Activated CD4-positive, alpha-beta T cell treated with anti-CD3 and anti-CD28 coated beads, Interleukin-10, Interleukin-2, amounts not matched to agents 100 ng/mL and 50 ng/mL, durations not matched to agents 16 hours and 8 hours (primary cell): ENCODE results near the gene DPYSL3.

Experiments used
- DNase-seq: peaks from one replicate; pipeline ENCODE4 v3.0.0-alpha.2; 2020

Gene DPYSL3

DNA sequence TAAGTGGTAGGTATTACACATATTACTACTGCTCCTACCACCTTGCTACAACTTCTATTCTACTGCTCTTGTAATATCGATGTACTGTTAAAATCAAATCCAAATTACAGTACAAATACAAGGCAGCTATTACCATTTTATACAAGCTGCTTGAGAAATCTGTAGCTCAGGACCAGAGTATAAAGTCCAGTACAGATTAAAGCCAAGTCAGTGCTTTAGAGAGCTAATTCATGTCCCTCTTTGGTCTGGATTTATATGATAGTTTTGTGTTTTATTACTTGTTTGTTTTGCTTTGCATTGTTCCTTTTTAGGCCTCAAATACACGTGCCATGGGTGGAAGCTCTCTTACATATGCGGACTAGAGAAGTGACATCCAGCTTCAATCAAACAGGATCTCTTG is 75.8 kb downstream of the DPYSL3 start:
- DNase-seq = no peak

GRCh38 chr5:147432323-147432722 is 77.5 kb downstream of the DPYSL3 start:
- DNase-seq = no peak

- DNase-seq = no peak
Measured at GRCh38 chr5:147431586-147431985, 78.3 kb downstream of the DPYSL3 start.

DNA sequence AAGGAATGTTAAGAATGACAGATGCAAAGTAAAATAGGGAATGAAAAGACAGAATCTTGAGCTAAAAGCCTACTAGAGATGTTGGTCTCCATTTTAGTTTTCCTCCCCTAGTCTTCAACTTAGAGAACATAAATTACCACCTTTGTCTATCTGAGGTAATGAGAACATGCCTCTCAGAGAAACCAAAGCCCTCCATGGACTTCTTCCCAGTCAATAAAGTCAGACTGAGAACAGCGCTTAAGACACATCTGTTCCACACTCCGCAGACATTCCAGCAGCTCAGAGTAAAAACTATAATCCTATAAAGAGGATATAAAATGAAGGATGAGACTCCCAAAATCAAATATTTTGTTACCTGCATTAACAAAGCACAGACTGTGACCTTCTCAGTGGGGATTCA is 79.2 kb downstream of the DPYSL3 start:
- no peak for DNase-seq

DNA sequence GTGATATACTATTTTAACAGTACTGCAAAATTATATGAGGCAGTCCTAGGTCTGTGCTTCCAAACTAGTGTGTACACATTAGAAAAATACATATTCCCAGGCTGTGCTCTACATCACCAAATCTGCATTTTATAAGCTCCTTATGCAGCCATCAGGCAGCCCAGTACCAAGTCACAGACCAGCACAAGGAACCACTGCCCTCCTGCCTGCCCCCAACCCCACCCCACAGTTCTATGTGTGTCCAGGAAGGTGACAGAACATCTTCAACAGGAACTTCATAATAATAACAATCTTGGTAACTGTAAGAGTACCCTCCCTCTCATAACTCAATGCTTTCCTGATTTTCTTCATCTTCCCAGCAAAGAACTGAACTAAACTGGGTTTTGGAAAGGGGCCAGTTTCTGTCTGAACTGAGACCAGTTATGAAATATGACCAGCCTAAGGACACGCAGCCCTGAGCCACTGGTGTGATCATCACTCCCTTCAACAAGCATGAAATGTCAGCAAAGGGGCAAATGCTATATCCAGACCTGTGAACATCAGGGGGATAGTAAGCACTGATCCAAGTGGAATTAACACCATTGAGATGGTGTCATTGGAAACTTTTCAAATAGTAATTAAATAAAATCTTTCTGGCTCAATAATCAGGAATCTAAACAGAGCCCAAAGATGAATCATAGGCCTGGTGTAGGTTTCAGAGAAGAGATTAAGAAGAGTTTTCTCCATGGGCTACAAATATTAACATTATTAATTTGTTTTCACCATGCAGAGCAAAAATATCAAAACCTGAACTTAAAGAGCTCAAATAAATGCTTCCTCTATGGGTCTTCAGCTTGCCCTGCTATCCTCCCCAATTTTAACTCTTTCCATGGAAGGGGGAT is 82.1 kb downstream of the DPYSL3 start:
- DNase-seq = no peak

- no peak for DNase-seq
Measured at GRCh38 chr5:147426640-147427327, 83.1 kb downstream of the DPYSL3 start.

- no peak for DNase-seq
Measured at GRCh38 chr5:147418613-147419012, 91.3 kb downstream of the DPYSL3 start.

DNA sequence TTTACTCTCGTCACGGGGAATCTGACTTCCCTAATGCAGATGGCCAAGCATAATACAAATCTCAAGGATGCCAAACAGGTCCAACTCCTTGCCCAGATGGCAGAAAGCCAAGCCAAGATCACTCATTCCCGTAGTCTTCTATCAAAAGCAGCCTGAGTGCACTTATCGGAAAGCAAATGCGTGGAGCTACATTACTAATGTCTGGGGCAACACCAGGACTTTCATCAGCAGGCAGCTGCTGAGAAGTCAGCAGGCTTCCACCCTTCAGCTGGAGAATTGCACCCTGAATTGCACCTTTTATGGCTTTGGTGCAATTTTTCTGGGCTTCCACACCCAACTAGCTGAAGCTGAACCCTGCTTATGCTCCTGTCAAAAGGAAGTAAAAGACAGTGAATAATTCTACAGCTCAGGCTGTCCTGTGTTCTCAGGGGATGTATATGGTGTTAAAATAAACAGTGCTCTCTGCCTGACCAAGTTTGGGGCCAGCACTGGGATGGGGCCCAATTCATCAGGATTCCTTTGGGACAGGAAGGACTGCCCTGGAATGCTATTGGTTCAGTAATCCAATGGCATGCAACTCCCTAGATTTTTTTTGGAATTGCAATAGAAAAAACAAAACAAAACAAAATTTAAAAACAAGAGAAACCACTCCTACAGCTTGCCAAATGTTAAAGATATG is 92.6 kb downstream of the DPYSL3 start:
- DNase-seq = no peak

DNA sequence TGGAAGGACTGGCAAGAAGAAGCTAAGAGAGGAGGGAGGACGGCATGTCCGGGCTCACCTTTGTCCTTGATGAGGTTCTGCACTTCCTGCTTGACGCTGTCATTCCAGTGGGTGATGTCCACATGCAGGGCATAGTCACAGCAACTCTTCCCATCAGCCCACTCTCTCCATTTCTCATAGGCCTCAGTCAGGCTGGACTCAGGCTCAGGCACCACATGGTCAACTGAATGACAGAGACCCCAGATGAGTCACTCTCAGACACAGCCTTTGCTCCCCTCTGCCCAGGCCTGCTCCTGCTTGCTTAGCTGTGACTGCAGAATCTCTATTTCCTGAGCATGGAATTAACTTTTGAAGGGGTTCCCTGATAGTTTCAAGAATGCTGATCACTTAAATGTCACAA is 94.2 kb downstream of the DPYSL3 start:
- DNase-seq = no peak

- no peak for DNase-seq
Measured at GRCh38 chr5:147413266-147413665, 96.6 kb downstream of the DPYSL3 start.

DNA sequence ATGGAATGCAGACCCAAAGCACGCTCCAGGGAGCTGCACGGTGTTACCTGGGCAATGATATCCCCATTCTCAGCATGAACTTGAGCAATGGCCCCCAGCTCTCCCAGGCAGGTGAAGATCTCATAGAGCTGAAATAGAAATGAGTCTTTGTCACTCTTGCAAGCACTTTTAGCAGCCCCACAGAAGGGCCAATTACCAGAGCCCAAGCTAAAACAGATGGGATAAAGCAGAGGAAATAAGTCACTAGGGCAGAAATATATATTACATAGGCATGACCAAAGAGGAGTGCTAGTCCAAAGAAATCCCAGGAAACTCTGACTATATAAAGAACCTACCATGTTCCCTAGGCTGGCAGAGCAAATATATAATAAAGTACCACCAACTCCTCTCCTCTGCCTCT is 97.3 kb downstream of the DPYSL3 start:
- DNase-seq = no peak

- no peak for DNase-seq
Measured at GRCh38 chr5:147411359-147412319, 98.2 kb downstream of the DPYSL3 start.

DNA sequence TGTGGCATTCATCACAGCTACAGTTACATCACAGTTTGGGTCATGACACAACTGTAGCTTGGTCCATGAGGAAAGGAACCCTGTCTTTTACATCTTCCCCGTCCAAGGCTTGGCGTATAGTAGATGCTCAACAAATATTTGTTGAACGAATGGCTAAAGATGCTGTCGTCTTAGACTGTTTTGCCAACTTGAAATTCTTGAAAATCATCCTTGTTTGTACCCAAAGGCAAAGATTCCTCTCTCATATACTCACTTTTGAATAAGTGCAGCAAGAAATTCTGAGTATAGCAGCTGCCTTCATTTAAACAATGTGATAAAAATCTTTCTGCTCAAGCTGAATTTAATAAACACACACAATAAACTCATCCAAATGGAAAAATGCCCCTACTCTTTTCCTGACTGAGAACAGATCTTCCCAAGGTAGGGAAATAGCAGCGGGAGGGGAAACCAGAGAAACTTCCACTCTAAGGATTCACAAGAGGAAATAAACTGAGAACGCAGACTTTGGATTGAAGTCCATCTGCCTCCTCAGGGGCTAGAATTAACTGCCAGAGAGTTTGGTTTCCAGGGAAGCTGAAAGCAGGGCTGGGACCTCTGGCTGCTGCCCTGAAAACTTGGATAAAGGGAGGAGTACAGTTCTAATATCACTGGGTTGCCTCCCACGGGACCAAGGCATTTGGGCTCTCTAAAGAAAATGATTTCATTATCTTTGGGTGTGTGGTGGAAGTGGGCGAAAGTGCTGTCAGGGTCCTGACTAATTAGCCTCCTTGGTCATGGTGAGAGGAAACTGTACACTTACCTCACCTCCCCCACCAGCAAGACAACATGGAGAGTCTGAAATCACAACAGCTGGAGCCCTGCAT is 99.1 kb downstream of the DPYSL3 start:
- no peak for DNase-seq

DNA sequence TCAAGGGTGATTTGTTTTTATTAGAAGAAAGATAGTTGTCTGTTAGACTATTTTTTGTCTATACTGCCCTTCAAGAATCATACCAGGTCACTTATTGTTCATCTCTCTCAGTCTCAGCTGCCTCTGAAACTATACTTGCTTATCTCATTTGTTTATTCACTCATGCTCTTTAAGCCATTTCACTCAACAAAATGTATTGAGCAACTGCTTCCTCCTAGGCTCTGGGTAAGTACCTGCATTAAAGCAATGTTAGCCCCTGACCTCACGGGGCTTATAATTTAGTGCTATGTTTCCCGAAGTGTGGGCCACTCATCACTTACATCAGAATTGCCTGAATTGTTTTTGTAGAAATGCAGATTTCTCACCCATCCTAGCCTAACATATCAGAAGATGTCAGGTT is 100.9 kb downstream of the DPYSL3 start:
- no peak for DNase-seq

GRCh38 chr5:147407094-147407681 is 102.7 kb downstream of the DPYSL3 start:
- no peak for DNase-seq

- DNase-seq = no peak
Measured at GRCh38 chr5:147406636-147407035, 103.2 kb downstream of the DPYSL3 start.

- DNase-seq = no peak
Measured at GRCh38 chr5:147404706-147405105, 105.2 kb downstream of the DPYSL3 start.

- peak; percentile 3 for DNase-seq
Measured at GRCh38 chr5:147403651-147404640, 105.9 kb downstream of the DPYSL3 start.

DNA sequence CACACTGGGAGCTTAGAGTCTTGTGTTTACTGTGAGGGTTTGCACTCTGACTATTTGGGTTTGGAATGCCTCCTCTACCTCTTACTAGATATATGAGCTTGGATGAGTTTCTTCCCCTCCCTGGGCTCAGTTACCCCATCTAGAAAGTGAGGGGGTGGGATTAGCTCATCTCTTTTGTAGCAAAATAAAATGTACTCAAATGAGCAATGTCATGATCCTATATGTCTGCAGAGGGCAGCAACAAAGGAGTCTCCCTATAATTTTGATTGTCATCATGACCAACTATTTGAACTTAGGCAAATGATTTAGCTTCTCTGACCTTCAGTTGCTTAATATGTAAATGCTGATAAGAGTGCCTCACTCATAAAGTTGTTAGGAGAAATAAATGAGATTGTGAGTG is 109.0 kb downstream of the DPYSL3 start:
- DNase-seq = no peak
